HEK293 (cell line): ENCODE results near the gene KDM4C.

Source experiments
- CTCF ChIA-PET: fragments of 350-600 bp; formaldehyde crosslinking; extraction: SDS; loops from one replicate; lab custom pipeline; 2021; ENCODE audit warnings: antibody characterized with exemption; lab: Yijun Ruan, JAX
- POLR2A ChIA-PET: fragments of 300-600 bp; formaldehyde crosslinking; extraction: SDS; loops from one replicate; lab custom pipeline; 2020; ENCODE audit warnings: antibody characterized with exemption, inconsistent platforms; lab: Yijun Ruan, JAX
- H3K27ac ChIP-seq: fragments of 200-500 bp; sonication (Bioruptor generic); 2 replicates; pipeline ENCODE4 v1.5.1; 2014; ENCODE audit warnings: low read depth, low read length, control low read depth, inconsistent platforms; ENCODE audit errors: extremely low read depth
- H3K36me3 ChIP-seq, 2 experiments: fragments of 200-500 bp in 1 of 2; sonication (Bioruptor generic) in 1 of 2; 1 replicate in 1 of 2; 2 replicates in 1 of 2; pipeline ENCODE4 v1.5.1; 2014 to 2017; ENCODE audit warnings: inconsistent platforms in 2 of 2, low read length in 2 of 2; ENCODE audit not compliant: control insufficient read depth in 2 of 2, insufficient read depth in 1 of 2
- H3K4me1 ChIP-seq: fragments of 200-500 bp; sonication (Bioruptor generic); 2 replicates; pipeline ENCODE4 v1.5.1; 2014; ENCODE audit warnings: mild to moderate bottlenecking, low read length, inconsistent platforms; ENCODE audit not compliant: control insufficient read depth, insufficient read depth
- H3K4me3 ChIP-seq: 2 replicates; pipeline ENCODE4 v1.5.1; 2011; ENCODE audit warnings: low read depth, mild to moderate bottlenecking, control low read depth, low read length, moderate library complexity
- H3K9me3 ChIP-seq: fragments of 200-500 bp; sonication (Bioruptor generic); 2 replicates; pipeline ENCODE4 v1.5.1; 2014; ENCODE audit warnings: low read depth, low read length, inconsistent platforms; ENCODE audit not compliant: control insufficient read depth, insufficient read depth
- ATF2 ChIP-seq: fragments of 450-650 bp; formaldehyde crosslinking; IDR thresholded peaks from 2 replicates; pipeline ENCODE4 v1.5.1; 2016; ENCODE audit warnings: missing biosample characterization, missing genetic modification characterization, low read depth
- GLI2 ChIP-seq: fragments of 450-650 bp; formaldehyde crosslinking; IDR thresholded peaks from 2 replicates; pipeline ENCODE4; 2017; ENCODE audit warnings: missing biosample characterization, missing genetic modification characterization, low read depth, borderline replicate concordance
- GLIS1 ChIP-seq: fragments of 450-650 bp; formaldehyde crosslinking; IDR thresholded peaks from 2 replicates; pipeline ENCODE4 v1.5.1; 2016; ENCODE audit warnings: missing biosample characterization, missing genetic modification characterization
- HIC1 ChIP-seq: fragments of 450-650 bp; formaldehyde crosslinking; IDR thresholded peaks from 2 replicates; pipeline ENCODE4 v1.5.1; 2016; ENCODE audit warnings: missing biosample characterization, missing genetic modification characterization
- OVOL3 ChIP-seq: fragments of 450-650 bp; formaldehyde crosslinking; IDR thresholded peaks from 2 replicates; pipeline ENCODE4 v1.5.1; 2016; ENCODE audit warnings: missing biosample characterization, missing genetic modification characterization
- SALL2 ChIP-seq: fragments of 450-650 bp; formaldehyde crosslinking; IDR thresholded peaks from 2 replicates; pipeline ENCODE4 v1.5.0; 2017; ENCODE audit warnings: missing biosample characterization, mild to moderate bottlenecking, missing genetic modification characterization, borderline replicate concordance
- TRIM28 ChIP-seq: IDR thresholded peaks from 2 replicates; pipeline ENCODE4 v1.6.1; 2011; ENCODE audit warnings: low read length, control low read depth, borderline replicate concordance
- ZBTB10 ChIP-seq: fragments of 450-650 bp; formaldehyde crosslinking; IDR thresholded peaks from 2 replicates; pipeline ENCODE4 v1.5.1; 2016; ENCODE audit warnings: missing biosample characterization, missing genetic modification characterization
- ZBTB20 ChIP-seq: fragments of 450-650 bp; formaldehyde crosslinking; IDR thresholded peaks from 2 replicates; pipeline ENCODE4 v1.5.1; 2016; ENCODE audit warnings: missing biosample characterization, missing genetic modification characterization
- ZFP37 ChIP-seq: fragments of 450-650 bp; formaldehyde crosslinking; IDR thresholded peaks from 2 replicates; pipeline ENCODE4 v1.5.1; 2016; ENCODE audit warnings: missing biosample characterization, missing genetic modification characterization
- ZIC2 ChIP-seq: fragments of 450-650 bp; formaldehyde crosslinking; IDR thresholded peaks from 2 replicates; pipeline ENCODE4 v1.5.1; 2016; ENCODE audit warnings: missing biosample characterization, missing genetic modification characterization
- ZNF148 ChIP-seq: fragments of 450-650 bp; formaldehyde crosslinking; IDR thresholded peaks from 2 replicates; pipeline ENCODE4 v1.5.0; 2017; ENCODE audit warnings: missing biosample characterization, missing genetic modification characterization, borderline replicate concordance
- ZNF48 ChIP-seq: fragments of 450-650 bp; formaldehyde crosslinking; IDR thresholded peaks from 2 replicates; pipeline ENCODE4 v1.5.1; 2016; ENCODE audit warnings: missing biosample characterization, missing genetic modification characterization
- ZNF513 ChIP-seq: fragments of 450-650 bp; IDR thresholded peaks from 2 replicates; pipeline ENCODE4 v1.5.1; 2018; ENCODE audit warnings: missing biosample characterization, missing genetic modification characterization
- ZNF530 ChIP-seq: fragments of 450-650 bp; formaldehyde crosslinking; IDR thresholded peaks from 2 replicates; pipeline ENCODE4 v1.5.1; 2016; ENCODE audit warnings: low read depth, missing biosample characterization, missing genetic modification characterization
- ZNF610 ChIP-seq: fragments of 450-650 bp; formaldehyde crosslinking; IDR thresholded peaks from 2 replicates; pipeline ENCODE4 v1.5.1; 2016; ENCODE audit warnings: missing biosample characterization, missing genetic modification characterization, borderline replicate concordance
- ZNF639 ChIP-seq: fragments of 450-650 bp; formaldehyde crosslinking; IDR thresholded peaks from 2 replicates; pipeline ENCODE4 v1.5.1; 2016; ENCODE audit warnings: missing biosample characterization, missing genetic modification characterization
- ZNF660 ChIP-seq: fragments of 450-650 bp; IDR thresholded peaks from 2 replicates; pipeline ENCODE4 v1.5.1; 2018; ENCODE audit warnings: missing biosample characterization, mild to moderate bottlenecking, missing genetic modification characterization

Gene KDM4C

GRCh38 chr9:7137040-7137439 lies 379.3 kb downstream of the KDM4C start:
- TF ChIP-seq ATF2 (peak; percentile 65; the same call in 1 of the 2 replicates), ZBTB20 (tag by site-specific recombination) (no peak)
- ChIA-PET CTCF (no interaction called here), POLR2A (no interaction called here)
- no peak overlapping the region for H3K4me3 ChIP-seq
- no peaks in the 10 kb centered on the region for H3K9me3 ChIP-seq
- H3K27ac ChIP-seq: no peak overlapping the region
- no peaks in the 10 kb centered on the region for H3K4me1 ChIP-seq
- no peaks in the 10 kb centered on the region for H3K36me3 ChIP-seq

- TF ChIP-seq ZNF639 (tag by site-specific recombination) (no peak), ZIC2 (tag by site-specific recombination) (peak; percentile 53; the same call in 1 of the 2 replicates), ZNF513 (tag by site-specific recombination) (no peak), ZFP37 (tag by site-specific recombination) (no peak)
- CTCF ChIA-PET: no interaction called here
- H3K9me3 ChIP-seq: no peaks in the 10 kb centered on the region
These were observed 379.8 kb downstream of the KDM4C start for GRCh38 chr9:7137571-7137970.

GRCh38 chr9:7139886-7140285 lies 382.1 kb downstream of the KDM4C start:
- ChIA-PET CTCF (no interaction called here), POLR2A (no interaction called here)
- no peaks in the 10 kb centered on the region for H3K9me3 ChIP-seq
- H3K36me3 ChIP-seq: no peaks in the 10 kb centered on the region
- no peaks in the 10 kb centered on the region for H3K4me1 ChIP-seq
- H3K27ac ChIP-seq: no peak overlapping the region
- no peak overlapping the region for H3K4me3 ChIP-seq
- no peak for TF ChIP-seq TRIM28
- TF ChIP-seq SALL2 (tag by site-specific recombination): no peak
- TF ChIP-seq ZNF48: no peak
- TF ChIP-seq OVOL3 (tag by site-specific recombination): no peak
- no peak for TF ChIP-seq ZBTB10 (tag by site-specific recombination)
- TF ChIP-seq HIC1 (tag by site-specific recombination): no peak
- TF ChIP-seq GLIS1 (tag by site-specific recombination): no peak
- TF ChIP-seq ZNF660 (tag by site-specific recombination): no peak
- no peak for TF ChIP-seq ZNF530 (tag by site-specific recombination)
- no peak for TF ChIP-seq ZNF148 (tag by site-specific recombination)
- TF ChIP-seq GLI2: no peak
- TF ChIP-seq ZNF610 (tag by site-specific recombination): no peak

More at GRCh38 chr9:7137571-7137970, 379.8 kb downstream of the KDM4C start:
- POLR2A ChIA-PET: no interaction called here
- no peak overlapping the region for H3K27ac ChIP-seq
- H3K36me3 ChIP-seq: no peaks in the 10 kb centered on the region
- H3K4me3 ChIP-seq: no peak overlapping the region
- H3K4me1 ChIP-seq: no peaks in the 10 kb centered on the region
